Pons (tissue), 1 donor: Measurements from ENCODE around the gene SRSF7.

Experiments
- DNase-seq: peaks from one replicate; pipeline ENCODE4 v3.0.0-alpha.2; 2016; ENCODE audit warnings: low spot score

The SRSF7 gene

GRCh38 chr2:38700881-38701458 lies 50.2 kb downstream of the SRSF7 start:
- DNase-seq: no peak

- no peak for DNase-seq
Observed at GRCh38 chr2:38700113-38700785, 50.9 kb downstream of the SRSF7 start.

DNA sequence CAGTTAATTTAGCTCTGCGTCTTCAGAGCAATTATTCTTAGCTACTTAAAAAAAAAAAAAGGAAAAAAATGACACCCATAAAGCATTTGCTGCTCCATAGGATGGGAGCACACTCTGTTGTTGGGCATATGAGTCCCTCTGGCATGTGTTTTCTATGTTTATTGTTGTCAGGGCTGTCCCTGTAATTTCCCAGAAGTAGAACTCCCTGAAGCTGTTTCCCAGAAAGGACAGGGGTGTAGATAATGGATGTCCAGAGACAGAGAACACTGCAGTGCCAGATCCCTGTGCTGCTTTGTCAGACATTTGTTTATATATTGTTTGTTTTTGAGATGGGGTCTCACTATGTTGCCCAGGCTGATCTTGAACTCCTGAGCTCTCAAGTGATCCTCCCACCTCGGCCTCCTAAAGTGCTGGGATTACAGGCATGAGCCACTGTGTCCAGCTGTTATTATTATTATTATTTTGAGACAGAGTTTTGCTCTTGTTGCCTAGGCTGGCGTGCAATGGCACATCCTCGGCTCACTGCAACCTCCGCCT lies 52.6 kb downstream of the SRSF7 start:
- DNase-seq: no peak

DNA sequence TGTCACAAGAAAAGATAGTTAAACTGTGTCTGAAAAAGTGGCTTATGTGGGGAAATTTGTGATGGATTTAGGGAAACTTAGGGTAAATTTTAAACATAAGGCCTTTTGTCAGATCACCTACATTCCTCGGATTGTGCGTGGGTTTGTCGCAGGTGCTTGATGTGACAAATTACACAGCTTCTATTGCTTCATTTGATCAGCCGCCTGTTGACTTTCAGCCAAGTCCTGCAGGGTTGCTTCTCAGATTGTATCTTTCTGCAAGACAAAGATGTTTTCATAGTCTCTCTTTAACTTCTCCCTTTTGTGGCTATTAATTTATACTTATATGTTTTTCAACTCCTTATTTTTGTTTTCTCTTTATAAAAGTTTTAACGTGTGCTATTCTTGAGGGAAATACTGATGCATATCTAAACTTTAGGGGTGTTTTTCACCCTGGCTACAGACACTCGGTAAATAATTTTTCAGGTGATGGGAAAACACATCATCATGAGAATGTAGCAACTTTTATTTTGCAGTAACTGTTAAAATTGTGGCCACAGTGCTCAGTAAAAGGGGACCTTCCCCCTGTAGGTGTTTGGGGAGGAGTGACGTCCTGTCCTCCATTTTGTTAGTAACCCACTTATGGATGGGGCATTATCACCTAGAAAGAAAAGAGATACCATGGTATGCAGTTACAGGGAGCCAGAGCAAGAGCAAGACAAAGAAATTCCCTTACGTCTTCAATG lies 53.9 kb downstream of the SRSF7 start:
- DNase-seq: no peak
